ENCODE results near the gene SYMPK. TPM values are rescaled to one million over a fixed set of nuclear protein-coding genes. Genes with fewer than 3 reads are reported as not detected.

Gene SYMPK
- total RNA-seq, 1 donor from 2014 or later, result 31.9 TPM

- no peak for DNase-seq
Observed at GRCh38 chr19:45765702-45766295, 97.1 kb downstream of the SYMPK start.

Other genes with a start within 250 kb of the SYMPK start
- 20.1 TPM for gene EML2, start 223.8 kb downstream of the SYMPK start, total RNA-seq
- 25.7 TPM for gene GIPR, start 194.9 kb downstream of the SYMPK start, total RNA-seq
- 186 TPM for gene SNRPD2, start 171.2 kb downstream of the SYMPK start, total RNA-seq
- gene QPCTL, start 170.5 kb downstream of the SYMPK start, total RNA-seq, result 3.4 TPM
- gene FBXO46, start 132.3 kb downstream of the SYMPK start, total RNA-seq, result 5.6 TPM
- gene MEIOSIN, start 129.7 kb downstream of the SYMPK start, total RNA-seq, result not detected
- gene SIX5, start 93.9 kb downstream of the SYMPK start, total RNA-seq, result 6.9 TPM
- gene DMPK, start 80.7 kb downstream of the SYMPK start, total RNA-seq, result 29.0 TPM
- 21.2 TPM for gene DMWD, start 70.3 kb downstream of the SYMPK start, total RNA-seq
- gene RSPH6A, start 47.8 kb downstream of the SYMPK start, total RNA-seq, result not detected
- gene FOXA3, start 1.2 kb upstream of the SYMPK start, total RNA-seq, result not detected
- 14.5 TPM for gene IRF2BP1, start 23.0 kb upstream of the SYMPK start, total RNA-seq
- 1.1 TPM for gene MYPOP, start 39.5 kb upstream of the SYMPK start, total RNA-seq
- not detected for gene NANOS2, start 51.6 kb upstream of the SYMPK start, total RNA-seq
- gene NOVA2, start 110.7 kb upstream of the SYMPK start, total RNA-seq, result 0.59 TPM
- 6.1 TPM for gene CCDC61, start 132.3 kb upstream of the SYMPK start, total RNA-seq
- 5.3 TPM for gene PGLYRP1, start 159.9 kb upstream of the SYMPK start, total RNA-seq
- gene IGFL4, start 177.9 kb upstream of the SYMPK start, total RNA-seq, result 4.7 TPM

Data from skin of body (tissue), 2 donors.